Measurements from ENCODE around the gene RRH. TPM values are rescaled to one million over a fixed set of nuclear protein-coding genes. Genes with fewer than 3 reads are reported as not detected.

The RRH gene
- total RNA-seq, 2 donors from 2014 or later = not detected

GRCh38 chr4:109890076-109890475, 62.3 kb downstream of the RRH start:
- no peaks in the 10 kb centered on the region for H3K27me3 ChIP-seq
- no peak for TF ChIP-seq POLR2A (IDR thresholded peaks at IDR 0.05)
- TF ChIP-seq CTCF (IDR thresholded peaks at IDR 0.05) = no peak
- no peak overlapping the region for H3K4me3 ChIP-seq
- no peak for ATAC-seq
- no peaks in the 10 kb centered on the region for H3K9me3 ChIP-seq
- no peak for DNase-seq
- intact Hi-C loops (cut with DNase I) = no loop called here
- no peaks in the 10 kb centered on the region for H3K4me1 ChIP-seq
- H3K27ac ChIP-seq = no peak overlapping the region
- H3K36me3 ChIP-seq (replicated peaks in 1 of 2; ENCODE audit: insufficient read depth in 1 of 2, low read depth in 2 of 2) = no peaks in the 10 kb centered on the region

Other genes starting within 250 kb of the RRH start
- 1 to 10 TPM; 8.6 to 9.6 TPM for gene CASP6, start 124.5 kb upstream of the RRH start, total RNA-seq
- 10 to 100 TPM; 17.1 to 18.5 TPM for gene PLA2G12A, start 97.9 kb upstream of the RRH start, total RNA-seq
- gene CFI, start 26.0 kb upstream of the RRH start, total RNA-seq = 10 to 100 TPM; 15.8 to 31.6 TPM
- gene GAR1, start 12.2 kb upstream of the RRH start, total RNA-seq = 1 to 10 TPM; 2.6 to 4.9 TPM
- under 1 TPM in 1 of 2 donors, not detected in 1; 0.26 TPM for gene LRIT3, start 20.1 kb downstream of the RRH start, total RNA-seq
- 10 to 100 TPM; 44.1 to 51.1 TPM for gene EGF, start 84.9 kb downstream of the RRH start, total RNA-seq

Data from body of pancreas (tissue), 4 donors.